Small intestine (tissue), 7 donors: Measurements from ENCODE around the gene UNC119. TPM values are rescaled to one million over a fixed set of nuclear protein-coding genes. Genes with fewer than 3 reads are reported as not detected.
"Not testable (repeated sequence)": the region's sequence is repeated elsewhere in the genome, so short reads cannot be mapped to it uniquely, and the experiment has no call there.

Source experiments
- DNase-seq, 2 donors: peaks; one replicate each; pipeline versions ENCODE4 v3.0.0 to v3.0.0-alpha.2; 2013
- FAIRE-seq: peaks from 2 replicates; lab custom pipeline; 2012; peaks lifted over from hg19 to GRCh38; lab: Jason Lieb, UNC
- H3K27ac ChIP-seq, 3 donors: one replicate each; pipeline ENCODE4 v1.5.1; 2013; ENCODE audit warnings: low read length in 2 of 3, mild to moderate bottlenecking in 2 of 3, control low read depth in 1 of 3, inconsistent platforms in 1 of 3, low read depth in 1 of 3, moderate library complexity in 1 of 3
- H3K27me3 ChIP-seq, 3 donors: one replicate each; pipeline ENCODE4 v1.6.1; 2013; ENCODE audit warnings: low read length in 3 of 3, inconsistent platforms in 1 of 3; ENCODE audit not compliant: control insufficient read depth in 3 of 3, insufficient read depth in 3 of 3
- H3K36me3 ChIP-seq, 3 donors: one replicate each; pipeline ENCODE4 v1.6.1; 2013; ENCODE audit warnings: low read length in 3 of 3, inconsistent platforms in 1 of 3, low read depth in 1 of 3, mild to moderate bottlenecking in 1 of 3, moderate library complexity in 1 of 3; ENCODE audit not compliant: control insufficient read depth in 3 of 3, insufficient read depth in 2 of 3
- H3K4me1 ChIP-seq, 3 donors: one replicate each; pipeline ENCODE4 v1.6.1; 2013; ENCODE audit warnings: low read length in 2 of 3, inconsistent platforms in 1 of 3, low read depth in 1 of 3, mild to moderate bottlenecking in 1 of 3, moderate library complexity in 1 of 3; ENCODE audit not compliant: control insufficient read depth in 3 of 3, insufficient read depth in 2 of 3
- H3K4me3 ChIP-seq, 3 donors: one replicate each; pipeline ENCODE4 v1.5.1; 2013; ENCODE audit warnings: low read length in 3 of 3, control low read depth in 1 of 3, inconsistent platforms in 1 of 3, low read depth in 1 of 3, mild to moderate bottlenecking in 1 of 3, moderate library complexity in 1 of 3
- H3K9me3 ChIP-seq, 2 donors: one replicate each; pipeline ENCODE4 v1.6.1; 2013; ENCODE audit warnings: low read depth in 1 of 2, low read length in 1 of 2; ENCODE audit not compliant: control insufficient read depth in 2 of 2, insufficient read depth in 1 of 2
- WGBS, 3 donors: extraction: QIAGEN DNeasy Blood & Tissue Kit; methylation state at CpG; one replicate each; pipeline ENCODE4 v1.1.7; 2013; 5-methylcytosine and 5-hydroxymethylcytosine counted together
- polyA plus RNA-seq, 4 donors: library from polyadenylated mRNA; stranded (reverse) in 3 of 4; unstranded in 1 of 4; fragments of 200-250 nt in 3 of 4; fragments of 120-200 nt in 1 of 4; gene quantifications; one replicate each; pipeline versions ENCODE4 v1.2.1 to v1.2.3, GENCODE V29; 2013
- donor health status: healthy with polysubstance abuse.
- donor health status: control.
- donor health status: control.
- donor health status: Bipolar disorder and iron deficiency.
- donor health status: healthy.

Gene UNC119
- polyA plus RNA-seq, 4 donors: 14.6 to 57.0 (median 29.9) TPM

DNA sequence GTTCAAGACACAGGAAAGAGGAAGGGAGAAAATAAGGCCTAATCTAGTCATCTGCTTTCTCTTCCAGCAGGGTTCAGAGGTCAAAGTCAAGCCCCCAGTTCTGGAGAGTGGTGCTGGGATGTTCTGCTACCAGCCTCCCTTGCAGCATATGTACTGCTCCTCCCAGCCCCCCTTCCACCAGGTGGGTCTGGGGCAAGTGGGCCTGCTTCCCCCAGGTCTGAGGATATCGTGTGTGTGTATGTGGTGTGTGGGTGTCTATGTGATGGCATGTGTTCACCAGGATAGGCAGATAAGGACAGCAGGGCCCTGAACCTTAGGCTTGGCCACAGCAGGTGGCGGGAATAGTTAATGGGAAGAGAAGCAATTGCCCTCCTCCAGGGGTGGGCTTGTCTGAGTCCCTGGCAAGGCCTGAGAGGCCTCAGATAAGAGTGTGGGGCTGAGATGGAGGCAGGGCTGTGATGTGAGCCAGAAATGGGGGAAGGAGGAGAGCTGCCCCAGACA, 25.2 kb downstream of the UNC119 start:
- H3K27ac ChIP-seq: no peak overlapping the region
- H3K36me3 ChIP-seq: no peaks in the 10 kb centered on the region
- WGBS, 3 donors: 87 to 96% (median 90%) methylated on average over 2 of the region's 2 CpGs
- no peak overlapping the region for H3K4me3 ChIP-seq
- H3K9me3 ChIP-seq: no peaks in the 10 kb centered on the region
- peaks cover 0 to 2% (median 0%) of the 10 kb centered on the region in 3 donors for H3K27me3 ChIP-seq
- H3K4me1 ChIP-seq: peaks cover 0 to 25% (median 0%) of the 10 kb centered on the region in 3 donors
- FAIRE-seq (no peak), DNase-seq (no peak)

DNA sequence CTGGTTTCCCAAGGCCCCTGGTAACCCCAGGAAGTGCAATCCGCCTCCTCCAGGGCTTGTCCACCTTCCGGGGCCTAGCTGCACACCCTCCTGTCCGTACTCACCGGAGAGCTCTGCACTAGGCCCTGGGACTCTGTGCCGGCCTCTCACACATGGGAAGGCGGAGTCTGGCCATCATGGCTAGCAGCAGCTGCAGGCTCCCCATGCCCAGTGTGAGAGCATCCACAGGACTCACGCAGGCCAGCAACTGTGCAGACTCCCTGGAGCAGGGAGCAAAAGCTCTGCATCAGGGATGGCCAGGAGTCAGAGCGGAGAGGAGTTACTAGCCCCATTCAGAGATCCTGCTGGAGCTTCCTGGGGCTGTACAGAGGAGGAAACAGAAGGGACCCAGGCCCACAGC, 26.0 kb downstream of the UNC119 start:
- no peak for FAIRE-seq
- no peak for DNase-seq
- Histone ChIP-seq H3K36me3 (no peaks in the 10 kb centered on the region), H3K27me3 (no peaks in the 10 kb centered on the region), H3K27ac (no peak overlapping the region), H3K9me3 (no peaks in the 10 kb centered on the region), H3K4me1 (peaks cover 0 to 25% (median 0%) of the 10 kb centered on the region in 3 donors), H3K4me3 (no peak overlapping the region)
- 72 to 78% (median 74%) methylated on average over 8 of the region's 8 CpGs for WGBS, 3 donors

DNA sequence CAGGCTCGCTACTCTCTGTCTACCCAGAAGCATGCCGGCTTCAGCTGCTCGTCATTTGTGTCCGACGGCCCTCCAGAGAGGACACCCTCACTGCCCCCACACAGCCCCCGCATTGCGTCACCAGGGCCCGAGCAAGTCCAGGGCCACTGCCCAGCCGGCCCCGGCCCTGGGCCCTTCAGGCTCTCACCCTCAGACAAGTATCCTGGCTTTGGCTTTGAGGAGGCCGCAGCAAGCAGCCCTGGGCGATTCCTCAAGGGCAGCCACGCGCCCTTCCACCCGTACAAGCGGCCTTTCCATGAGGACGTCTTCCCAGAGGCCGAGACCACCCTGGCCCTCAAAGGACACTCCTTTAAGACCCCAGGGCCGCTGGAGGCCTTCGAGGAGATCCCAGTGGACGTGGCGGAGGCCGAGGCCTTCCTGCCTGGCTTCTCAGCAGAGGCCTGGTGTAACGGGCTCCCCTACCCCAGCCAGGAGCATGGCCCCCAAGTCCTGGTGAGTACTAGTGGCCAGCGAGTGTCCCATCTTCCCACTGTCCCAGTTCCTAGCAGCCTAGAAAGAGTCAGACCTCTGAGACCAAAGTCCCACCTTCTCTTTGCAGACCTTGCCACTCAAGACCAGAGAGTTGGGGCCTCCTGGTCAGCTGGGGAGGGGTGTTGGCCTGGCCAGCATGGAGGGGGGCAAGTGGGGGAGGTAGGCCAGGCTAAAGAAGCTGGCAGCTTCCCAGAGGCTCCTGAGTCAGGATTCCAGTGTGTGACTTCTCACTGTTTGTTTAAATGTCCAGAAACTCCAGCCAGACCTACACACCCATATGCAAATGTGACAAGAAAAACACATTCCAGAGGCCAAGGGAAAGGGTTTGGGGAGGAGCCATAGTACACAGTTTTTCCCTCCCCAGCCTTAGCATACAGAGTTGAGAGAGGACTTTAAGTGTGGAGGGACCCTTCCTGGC, 27.7 kb downstream of the UNC119 start:
- peak; percentile 64 to 78 for DNase-seq
- peaks cover 0 to 25% (median 0%) of the 10 kb centered on the region in 3 donors for H3K4me1 ChIP-seq
- H3K4me3 ChIP-seq: no peak overlapping the region
- 80 to 87% (median 81%) methylated on average over 25 of the region's 25 CpGs for WGBS, 3 donors
- no peaks in the 10 kb centered on the region for H3K27me3 ChIP-seq
- H3K27ac ChIP-seq: peak overlapping the region in 1 of 3 donors; percentile 50
- H3K36me3 ChIP-seq: no peaks in the 10 kb centered on the region
- H3K9me3 ChIP-seq: no peaks in the 10 kb centered on the region
- FAIRE-seq: no peak

DNA sequence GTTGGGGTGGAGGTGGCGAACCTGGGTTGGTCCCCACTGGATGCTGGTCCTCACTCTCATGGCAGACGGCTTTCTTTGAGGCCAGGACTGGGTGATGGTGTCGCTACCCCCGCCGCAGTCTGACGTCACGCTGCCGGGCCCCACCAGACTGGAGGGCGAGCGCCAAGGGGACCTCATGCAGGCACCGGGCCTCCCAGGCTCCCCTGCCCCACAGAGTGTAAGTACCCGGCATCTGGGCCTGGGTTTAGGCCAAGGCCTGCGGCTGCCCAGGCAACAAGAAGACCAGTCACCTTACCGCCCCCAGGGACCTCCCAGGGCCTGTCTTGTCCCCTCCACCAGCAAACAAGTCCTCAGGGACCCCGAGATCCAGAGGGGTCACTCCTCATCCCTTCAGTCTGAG, 28.5 kb downstream of the UNC119 start:
- DNase-seq (no peak), FAIRE-seq (no peak)
- Histone ChIP-seq H3K27me3 (no peaks in the 10 kb centered on the region), H3K27ac (no peak overlapping the region), H3K36me3 (no peaks in the 10 kb centered on the region), H3K4me1 (peaks cover 0 to 25% (median 0%) of the 10 kb centered on the region in 3 donors), H3K9me3 (no peaks in the 10 kb centered on the region), H3K4me3 (no peak overlapping the region)
- WGBS, 3 donors: 79 to 89% (median 89%) methylated on average over 12 to 15 of the region's 15 CpGs

DNA sequence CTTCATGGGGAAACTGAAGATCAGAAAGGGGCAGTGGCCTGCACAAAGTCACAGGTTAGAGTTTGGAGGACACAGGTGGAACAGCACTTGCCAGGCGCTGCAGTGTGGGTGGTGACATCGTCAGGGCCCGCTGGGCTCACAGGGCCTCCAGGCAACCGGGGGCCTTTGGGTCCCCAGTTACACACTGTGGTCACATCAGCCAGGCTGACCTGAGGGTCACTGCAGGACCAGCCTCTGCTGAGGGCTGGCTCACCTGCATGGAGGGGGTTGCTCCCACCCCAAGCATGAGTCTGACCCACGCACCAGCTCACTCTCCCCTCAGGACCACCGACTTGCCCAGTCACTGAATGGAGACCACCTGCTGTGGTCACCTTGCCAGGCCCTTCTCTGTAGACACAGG, 29.2 kb downstream of the UNC119 start:
- Histone ChIP-seq H3K4me1 (peaks cover 0 to 25% (median 0%) of the 10 kb centered on the region in 3 donors), H3K9me3 (no peaks in the 10 kb centered on the region), H3K4me3 (no peak overlapping the region), H3K36me3 (no peaks in the 10 kb centered on the region), H3K27ac (no peak overlapping the region), H3K27me3 (no peaks in the 10 kb centered on the region)
- DNase-seq (no peak), FAIRE-seq (no peak)
- 73 to 83% (median 80%) methylated on average over 6 of the region's 6 CpGs for WGBS, 3 donors

DNA sequence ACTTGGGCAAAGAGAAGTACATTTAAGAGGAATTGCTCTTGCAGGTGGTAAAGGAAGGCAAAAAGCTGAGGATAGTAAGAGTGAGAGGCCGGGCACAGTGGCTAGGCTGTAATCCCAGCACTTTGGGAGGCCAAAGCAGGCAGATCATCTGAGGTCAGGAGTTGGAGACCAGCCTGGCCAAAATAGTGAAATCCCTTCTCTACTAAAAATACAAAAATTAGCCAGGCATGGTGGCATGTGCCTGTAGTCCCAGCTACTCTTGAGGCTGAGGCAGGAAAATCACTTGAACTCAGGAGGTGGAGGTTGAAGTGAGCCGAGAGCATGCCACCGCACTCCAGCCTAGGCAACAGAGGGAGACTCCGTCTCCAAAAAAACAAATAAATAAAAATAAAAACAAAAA, 30.1 kb downstream of the UNC119 start:
- H3K36me3 ChIP-seq, DNase-seq, H3K27ac ChIP-seq, H3K4me3 ChIP-seq, H3K9me3 ChIP-seq, FAIRE-seq, H3K27me3 ChIP-seq: not testable (repeated sequence)
- 90 to 95% (median 94%) methylated on average over 4 of the region's 4 CpGs for WGBS, 3 donors
- peaks cover 0 to 23% (median 0%) of the 10 kb centered on the region in 3 donors for H3K4me1 ChIP-seq

DNA sequence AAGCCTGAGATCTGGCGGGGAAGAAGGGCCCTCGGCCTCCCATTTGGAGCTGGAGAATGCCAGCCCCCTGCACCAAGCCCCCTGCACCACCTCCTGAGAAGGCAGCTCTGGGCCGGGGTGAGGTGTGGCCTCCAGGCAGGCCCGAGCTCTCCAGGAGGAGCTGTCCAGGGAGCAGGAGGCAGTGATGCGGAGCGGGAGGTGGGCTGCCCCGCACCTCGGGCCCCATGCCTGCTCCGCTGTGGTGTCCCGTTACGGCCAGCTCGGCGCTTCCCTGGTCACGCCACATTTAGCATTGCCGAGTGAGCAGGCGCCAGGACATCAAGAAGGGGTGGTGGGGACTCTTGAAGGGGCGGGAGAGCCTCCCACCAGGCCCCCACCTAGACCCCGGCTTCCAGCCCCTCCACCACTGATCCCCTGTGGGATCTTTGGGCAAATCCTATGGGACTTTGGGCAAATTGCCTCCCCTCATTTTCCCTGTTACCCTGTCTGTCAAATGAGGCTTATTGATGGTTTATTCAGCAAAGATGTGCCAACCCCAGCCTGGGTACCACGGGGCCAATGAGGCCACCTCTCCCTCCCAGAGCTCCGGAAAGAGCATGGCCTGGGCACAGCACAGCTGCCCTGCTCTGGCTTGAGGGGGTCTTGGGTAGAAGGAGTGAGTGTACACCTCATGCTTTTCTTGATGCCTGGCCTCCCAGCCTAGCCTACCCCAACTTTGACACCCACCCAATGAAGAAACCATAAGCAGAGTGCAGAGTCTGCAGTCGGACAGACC, 30.9 kb downstream of the UNC119 start:
- H3K27ac ChIP-seq: no peak overlapping the region
- peaks cover 0 to 4% of the 10 kb centered on the region in 2 donors for H3K9me3 ChIP-seq
- H3K4me1 ChIP-seq: peaks cover 0 to 20% (median 0%) of the 10 kb centered on the region in 3 donors
- H3K27me3 ChIP-seq: no peaks in the 10 kb centered on the region
- H3K4me3 ChIP-seq: no peak overlapping the region
- WGBS, 3 donors: 76 to 88% (median 88%) methylated on average over 21 of the region's 21 CpGs
- no peaks in the 10 kb centered on the region for H3K36me3 ChIP-seq
- DNase-seq (no peak), FAIRE-seq (no peak)

DNA sequence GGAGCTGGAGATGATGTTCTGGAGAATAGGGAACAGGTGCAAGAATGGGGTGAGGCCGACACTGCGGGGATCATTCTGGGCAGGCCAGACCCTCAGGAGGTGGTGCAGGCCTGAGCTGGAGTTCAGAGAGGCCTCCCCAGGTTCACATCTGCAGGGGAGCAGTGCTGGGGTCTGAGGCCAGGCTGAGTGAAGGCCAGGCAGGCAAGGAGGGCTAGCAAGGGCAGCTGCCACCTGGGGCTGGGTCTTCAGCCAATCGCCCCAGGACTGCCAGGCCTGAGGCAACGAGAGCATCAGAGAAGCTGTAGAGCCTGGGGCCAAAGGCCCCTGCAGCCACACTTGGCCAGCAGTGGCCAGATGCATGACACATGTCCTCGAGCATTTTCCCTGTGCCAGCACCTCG, 31.7 kb downstream of the UNC119 start:
- Histone ChIP-seq H3K9me3 (peaks cover 0 to 7% of the 10 kb centered on the region in 2 donors), H3K27me3 (no peaks in the 10 kb centered on the region), H3K4me1 (peaks cover 0 to 14% (median 0%) of the 10 kb centered on the region in 3 donors), H3K36me3 (no peaks in the 10 kb centered on the region), H3K27ac (no peak overlapping the region), H3K4me3 (no peak overlapping the region)
- no peak for DNase-seq
- 78 to 88% (median 80%) methylated on average over 6 of the region's 6 CpGs for WGBS, 3 donors
- no peak for FAIRE-seq
